WTC11 (cell line): ENCODE results near the gene DYNLL1. TPM values are rescaled to one million over a fixed set of nuclear protein-coding genes. Genes with fewer than 3 reads are reported as not detected.
A peak's percentile ranks its signal among the peaks of the same experiment; 100 is the strongest.

Experiments used
- ATAC-seq: fragments of 200-7000 bp; cut with Tn5 transposase; 2 replicates; pipeline ENCODE4 v1.10.0; 2021; ENCODE audit warnings: mild to moderate bottlenecking, moderate library complexity
- CTCF ChIA-PET: fragments of 300-600 bp; sonication (Branson Sonifier 250); formaldehyde crosslinking; loops from one replicate; lab custom pipeline; 2021; ENCODE audit warnings: antibody characterized with exemption; lab: Charles Lee
- POLR2A ChIA-PET: fragments of 350-600 bp; sonication (Branson Sonifier 250); formaldehyde crosslinking; loops from one replicate; lab custom pipeline; 2021; ENCODE audit warnings: antibody characterized with exemption; lab: Charles Lee
- DNase-seq: peaks from one replicate; pipeline ENCODE4 v3.0.0; 2021; ENCODE audit warnings: low spot score
- H3K27ac Mint-ChIP-seq: 2 replicates; pipeline ENCODE4 v1.8.0; 2021; ENCODE audit warnings: mixed read lengths
- H3K27me3 Mint-ChIP-seq: 2 replicates; pipeline ENCODE4 v1.8.0; 2021; ENCODE audit warnings: low read depth, mild to moderate bottlenecking, moderate library complexity, mixed read lengths
- H3K36me3 Mint-ChIP-seq: 2 replicates; pipeline ENCODE4 v1.8.0; 2021; ENCODE audit warnings: mixed read lengths
- H3K4me1 Mint-ChIP-seq: 2 replicates; pipeline ENCODE4 v1.8.0; 2022; ENCODE audit warnings: mixed read lengths
- H3K4me3 Mint-ChIP-seq: 2 replicates; pipeline ENCODE4 v1.8.0; 2021; ENCODE audit warnings: mild to moderate bottlenecking, moderate library complexity, mixed read lengths
- H3K9me3 Mint-ChIP-seq: 2 replicates; pipeline ENCODE4 v1.8.0; 2021; ENCODE audit warnings: mixed read lengths
- AR ChIP-seq: fragments of 250-450 bp; sonication (Bioruptor Pico); IDR thresholded peaks from 2 replicates; pipeline ENCODE4 v1.9.0; 2021; ENCODE audit warnings: mild to moderate bottlenecking
- ETV6 ChIP-seq: sonication (generic); formaldehyde crosslinking; IDR thresholded peaks from 2 replicates; pipeline ENCODE4 v1.8.1; 2022; ENCODE audit warnings: mild to moderate bottlenecking, missing genetic modification reagents
- GABPB1 ChIP-seq: sonication (generic); formaldehyde crosslinking; IDR thresholded peaks from 2 replicates; pipeline ENCODE4 v1.8.1; 2023; ENCODE audit warnings: mild to moderate bottlenecking, missing genetic modification reagents
- RELA ChIP-seq: sonication (generic); formaldehyde crosslinking; IDR thresholded peaks from 2 replicates; pipeline ENCODE4 v1.8.1; 2022; ENCODE audit warnings: missing genetic modification reagents, mild to moderate bottlenecking, borderline replicate concordance
- ZBTB43 ChIP-seq: sonication (generic); formaldehyde crosslinking; IDR thresholded peaks from 2 replicates; pipeline ENCODE4 v1.8.1; 2023; ENCODE audit warnings: mild to moderate bottlenecking, missing genetic modification reagents
- ZMAT4 ChIP-seq: fragments of 250-450 bp; sonication (Bioruptor Pico); IDR thresholded peaks from 2 replicates; pipeline ENCODE4 v1.9.0; 2021; ENCODE audit warnings: mild to moderate bottlenecking
- ZNF671 ChIP-seq: fragments of 250-450 bp; sonication (Bioruptor Pico); IDR thresholded peaks from 2 replicates; pipeline ENCODE4 v1.8.0; 2021; ENCODE audit warnings: mild to moderate bottlenecking
- total RNA-seq: library from RNA; stranded (reverse); gene quantifications from 3 replicates; pipeline ENCODE4 v1.2.3, GENCODE V29; 2021
- TF ChIP-seq, protein P1 (sequence below): sonication (generic); formaldehyde crosslinking; IDR thresholded peaks from 2 replicates; pipeline ENCODE4 v1.8.1; 2022; ENCODE audit warnings: low read depth, missing genetic modification reagents, borderline replicate concordance
- TF ChIP-seq, protein P2 (sequence below): sonication (generic); formaldehyde crosslinking; IDR thresholded peaks from 2 replicates; pipeline ENCODE4 v1.8.1; 2023; ENCODE audit warnings: mild to moderate bottlenecking, missing genetic modification reagents, borderline replicate concordance

Gene DYNLL1
- total RNA-seq, 1 experiment from 2014 or later: 327 TPM

DNA sequence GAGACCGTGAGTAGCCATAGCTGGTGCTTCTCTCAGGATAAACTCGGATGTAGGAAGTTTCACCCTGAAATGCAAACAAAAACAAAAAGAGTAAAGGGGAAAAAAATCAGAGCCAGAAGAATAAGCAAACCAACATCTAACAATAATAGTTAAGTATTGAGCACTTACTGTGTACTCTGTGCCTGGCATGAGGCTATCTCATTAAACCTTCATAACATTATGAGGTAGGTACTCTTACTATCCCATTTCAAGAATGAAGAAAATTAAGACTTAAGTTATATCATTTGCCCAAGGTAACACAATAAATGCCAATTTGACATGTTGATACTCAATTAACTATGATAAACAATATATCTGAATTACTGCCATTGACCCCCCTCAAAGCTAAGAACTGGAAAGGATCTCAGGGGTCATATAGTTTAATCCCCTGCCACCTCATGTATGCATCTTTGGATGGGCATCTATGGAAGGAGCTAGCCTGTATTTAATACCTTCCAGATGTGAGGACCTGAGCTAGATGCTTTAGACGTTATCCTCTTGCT lies 33.7 kb upstream of the DYNLL1 start (continued):
- TF ChIP-seq ZMAT4 (CRISPR knock-in tag) (no peak), GABPB1 (no peak)

DNA sequence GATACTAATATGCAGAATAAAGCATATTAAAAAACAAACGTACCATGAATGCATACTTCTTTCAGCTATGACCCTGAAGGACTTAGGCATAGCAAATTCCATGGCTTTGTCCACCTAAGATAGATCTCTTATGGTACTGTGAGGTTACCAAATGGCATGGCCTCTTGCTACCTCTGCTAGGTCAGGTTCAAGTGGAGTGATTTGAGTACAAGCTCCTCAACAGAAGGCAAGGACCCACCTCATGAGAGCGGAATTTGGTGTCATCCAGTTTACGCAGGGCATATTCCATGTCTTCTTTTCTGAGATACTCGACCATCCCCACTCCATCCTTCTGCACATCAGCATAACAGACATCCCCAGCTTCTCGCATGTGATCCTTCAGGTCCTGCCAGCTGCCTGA lies 32.2 kb upstream of the DYNLL1 start:
- H3K27ac Mint-ChIP-seq: peak overlapping the region; percentile 76; the same call in 1 of the 2 replicates
- H3K4me3 Mint-ChIP-seq: no peak overlapping the region
- peaks cover 74% of the 10 kb centered on the region for H3K36me3 Mint-ChIP-seq
- ATAC-seq (no peak), DNase-seq (no peak)
- POLR2A ChIA-PET: no interaction called here
- no peaks in the 10 kb centered on the region for H3K27me3 Mint-ChIP-seq
- no peaks in the 10 kb centered on the region for H3K9me3 Mint-ChIP-seq
- CTCF ChIA-PET: interaction anchor here (0.9 to 1.2 kb wide), 2 partner anchors 81 to 137 kb away, joined by 3 read pairs; no protein-coding TSS in a partner anchor
- no peak for TF ChIP-seq ETV6 (CRISPR knock-in tag)
- H3K4me1 Mint-ChIP-seq: peaks cover 20% of the 10 kb centered on the region

DNA sequence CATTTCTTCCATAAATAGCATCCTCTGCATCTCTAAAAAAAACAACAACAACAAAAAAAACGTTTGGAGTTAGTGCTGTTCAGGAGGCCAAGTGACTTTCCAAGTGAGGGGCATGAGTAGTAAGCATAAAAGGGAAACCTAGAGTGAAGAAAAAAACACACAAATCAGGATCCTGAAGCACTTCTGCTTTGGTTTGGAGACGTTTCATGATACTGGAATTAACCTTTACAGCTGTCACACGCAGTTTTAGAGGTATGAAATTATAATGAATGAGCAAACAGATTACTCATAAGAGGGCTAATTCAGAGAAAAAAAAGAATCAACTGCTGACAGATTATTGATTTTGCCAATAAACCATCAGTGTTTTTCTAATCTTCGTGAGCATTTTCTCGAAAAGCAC lies 30.2 kb upstream of the DYNLL1 start:
- H3K4me3 Mint-ChIP-seq: no peak overlapping the region
- peaks cover 55% of the 10 kb centered on the region for H3K36me3 Mint-ChIP-seq
- no peak for TF ChIP-seq RELA (CRISPR knock-in tag)
- TF ChIP-seq, all 79 proteins: peak for 0
- Mint-ChIP-seq H3K9me3 (no peaks in the 10 kb centered on the region), H3K4me1 (peaks cover 23% of the 10 kb centered on the region), H3K27me3 (no peaks in the 10 kb centered on the region), H3K27ac (0 out of 2 replicates have a peak overlapping the region, but pooled peaks have one; percentile 12)
- DNase-seq: no peak
- ChIA-PET POLR2A (no interaction called here), CTCF (interaction anchor here (1.0 to 3.0 kb wide), 7 partner anchors 8 to 130 kb away, joined by 3 to 44 read pairs (median 7); partner anchors contain the start of genes COQ5, COX6A1 and DYNLL1)
- no peak for ATAC-seq

- Mint-ChIP-seq H3K27me3 (no peaks in the 10 kb centered on the region), H3K9me3 (no peaks in the 10 kb centered on the region), H3K36me3 (peaks cover 49% of the 10 kb centered on the region), H3K4me1 (peaks cover 23% of the 10 kb centered on the region), H3K4me3 (peak overlapping the region; percentile 87; the same call in 1 of the 2 replicates), H3K27ac (peak overlapping the region; percentile 93)
- ChIA-PET CTCF (interaction anchor here (0.6 to 3.1 kb wide), 28 partner anchors 9 to 307 kb away, joined by 3 to 44 read pairs (median 4); partner anchors contain the start of genes COQ5, COX6A1, DYNLL1 and RPLP0), POLR2A (interaction anchor here (0.7 to 1.4 kb wide), 5 partner anchors 9 to 175 kb away, joined by 3 to 6 read pairs (median 4); partner anchors contain the start of gene RNU4-2)
- ATAC-seq (peak; percentile 29), DNase-seq (peak; percentile 63)
- TF ChIP-seq ZNF671 (CRISPR knock-in tag) (no peak), ZBTB43 (CRISPR knock-in tag) (no peak), AR (CRISPR knock-in tag) (no peak)
- TF ChIP-seq, protein P1, sequence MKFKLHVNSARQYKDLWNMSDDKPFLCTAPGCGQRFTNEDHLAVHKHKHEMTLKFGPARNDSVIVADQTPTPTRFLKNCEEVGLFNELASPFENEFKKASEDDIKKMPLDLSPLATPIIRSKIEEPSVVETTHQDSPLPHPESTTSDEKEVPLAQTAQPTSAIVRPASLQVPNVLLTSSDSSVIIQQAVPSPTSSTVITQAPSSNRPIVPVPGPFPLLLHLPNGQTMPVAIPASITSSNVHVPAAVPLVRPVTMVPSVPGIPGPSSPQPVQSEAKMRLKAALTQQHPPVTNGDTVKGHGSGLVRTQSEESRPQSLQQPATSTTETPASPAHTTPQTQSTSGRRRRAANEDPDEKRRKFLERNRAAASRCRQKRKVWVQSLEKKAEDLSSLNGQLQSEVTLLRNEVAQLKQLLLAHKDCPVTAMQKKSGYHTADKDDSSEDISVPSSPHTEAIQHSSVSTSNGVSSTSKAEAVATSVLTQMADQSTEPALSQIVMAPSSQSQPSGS (CRISPR knock-in tag): no peak
- TF ChIP-seq, protein P2, sequence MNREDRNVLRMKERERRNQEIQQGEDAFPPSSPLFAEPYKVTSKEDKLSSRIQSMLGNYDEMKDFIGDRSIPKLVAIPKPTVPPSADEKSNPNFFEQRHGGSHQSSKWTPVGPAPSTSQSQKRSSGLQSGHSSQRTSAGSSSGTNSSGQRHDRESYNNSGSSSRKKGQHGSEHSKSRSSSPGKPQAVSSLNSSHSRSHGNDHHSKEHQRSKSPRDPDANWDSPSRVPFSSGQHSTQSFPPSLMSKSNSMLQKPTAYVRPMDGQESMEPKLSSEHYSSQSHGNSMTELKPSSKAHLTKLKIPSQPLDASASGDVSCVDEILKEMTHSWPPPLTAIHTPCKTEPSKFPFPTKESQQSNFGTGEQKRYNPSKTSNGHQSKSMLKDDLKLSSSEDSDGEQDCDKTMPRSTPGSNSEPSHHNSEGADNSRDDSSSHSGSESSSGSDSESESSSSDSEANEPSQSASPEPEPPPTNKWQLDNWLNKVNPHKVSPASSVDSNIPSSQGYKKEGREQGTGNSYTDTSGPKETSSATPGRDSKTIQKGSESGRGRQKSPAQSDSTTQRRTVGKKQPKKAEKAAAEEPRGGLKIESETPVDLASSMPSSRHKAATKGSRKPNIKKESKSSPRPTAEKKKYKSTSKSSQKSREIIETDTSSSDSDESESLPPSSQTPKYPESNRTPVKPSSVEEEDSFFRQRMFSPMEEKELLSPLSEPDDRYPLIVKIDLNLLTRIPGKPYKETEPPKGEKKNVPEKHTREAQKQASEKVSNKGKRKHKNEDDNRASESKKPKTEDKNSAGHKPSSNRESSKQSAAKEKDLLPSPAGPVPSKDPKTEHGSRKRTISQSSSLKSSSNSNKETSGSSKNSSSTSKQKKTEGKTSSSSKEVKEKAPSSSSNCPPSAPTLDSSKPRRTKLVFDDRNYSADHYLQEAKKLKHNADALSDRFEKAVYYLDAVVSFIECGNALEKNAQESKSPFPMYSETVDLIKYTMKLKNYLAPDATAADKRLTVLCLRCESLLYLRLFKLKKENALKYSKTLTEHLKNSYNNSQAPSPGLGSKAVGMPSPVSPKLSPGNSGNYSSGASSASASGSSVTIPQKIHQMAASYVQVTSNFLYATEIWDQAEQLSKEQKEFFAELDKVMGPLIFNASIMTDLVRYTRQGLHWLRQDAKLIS (CRISPR knock-in tag): no peak
Measured at GRCh38 chr12:120466560-120467315, 29.2 kb upstream of the DYNLL1 start.
